Measurements from ENCODE around the gene PDE8A.
A peak's percentile ranks its signal among the peaks of the same experiment; 100 is the strongest.

PDE8A gene, protein sequence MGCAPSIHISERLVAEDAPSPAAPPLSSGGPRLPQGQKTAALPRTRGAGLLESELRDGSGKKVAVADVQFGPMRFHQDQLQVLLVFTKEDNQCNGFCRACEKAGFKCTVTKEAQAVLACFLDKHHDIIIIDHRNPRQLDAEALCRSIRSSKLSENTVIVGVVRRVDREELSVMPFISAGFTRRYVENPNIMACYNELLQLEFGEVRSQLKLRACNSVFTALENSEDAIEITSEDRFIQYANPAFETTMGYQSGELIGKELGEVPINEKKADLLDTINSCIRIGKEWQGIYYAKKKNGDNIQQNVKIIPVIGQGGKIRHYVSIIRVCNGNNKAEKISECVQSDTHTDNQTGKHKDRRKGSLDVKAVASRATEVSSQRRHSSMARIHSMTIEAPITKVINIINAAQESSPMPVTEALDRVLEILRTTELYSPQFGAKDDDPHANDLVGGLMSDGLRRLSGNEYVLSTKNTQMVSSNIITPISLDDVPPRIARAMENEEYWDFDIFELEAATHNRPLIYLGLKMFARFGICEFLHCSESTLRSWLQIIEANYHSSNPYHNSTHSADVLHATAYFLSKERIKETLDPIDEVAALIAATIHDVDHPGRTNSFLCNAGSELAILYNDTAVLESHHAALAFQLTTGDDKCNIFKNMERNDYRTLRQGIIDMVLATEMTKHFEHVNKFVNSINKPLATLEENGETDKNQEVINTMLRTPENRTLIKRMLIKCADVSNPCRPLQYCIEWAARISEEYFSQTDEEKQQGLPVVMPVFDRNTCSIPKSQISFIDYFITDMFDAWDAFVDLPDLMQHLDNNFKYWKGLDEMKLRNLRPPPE

DNA sequence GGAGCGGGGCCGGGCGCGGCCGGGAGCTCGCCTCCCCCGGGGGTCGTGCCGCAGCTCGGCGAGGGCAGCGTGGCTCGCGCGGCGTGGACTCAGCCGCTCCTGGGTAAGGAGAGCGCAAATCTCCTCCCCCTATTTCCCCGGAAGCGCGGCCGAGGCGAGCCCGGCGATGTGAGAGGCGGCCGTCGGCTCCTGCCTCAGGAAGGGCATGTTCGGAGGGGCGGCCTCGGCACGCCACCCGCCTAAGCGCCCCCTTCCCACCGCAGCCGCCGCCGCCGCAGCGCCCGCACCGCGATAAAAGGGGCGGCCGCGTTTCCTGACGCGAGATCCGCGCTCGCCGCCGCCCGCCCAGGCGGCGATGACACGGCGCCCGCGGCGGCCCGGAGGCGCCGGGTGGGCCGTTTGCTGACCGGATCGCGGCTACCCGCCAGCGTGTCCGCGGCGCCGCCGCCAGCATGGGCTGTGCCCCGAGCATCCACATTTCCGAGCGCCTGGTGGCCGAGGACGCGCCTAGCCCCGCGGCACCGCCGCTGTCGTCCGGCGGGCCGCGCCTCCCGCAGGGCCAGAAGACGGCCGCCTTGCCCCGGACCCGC is at the start of gene PDE8A:
Gene PDE8A, plus strand, starts transcription at position 146 of the 590 bp plus-strand sequence. Its CDS starts 307 bp downstream, at position 453.
- peak; percentile 36 for DNase-seq (ENCODE audit: low spot score)

DNA sequence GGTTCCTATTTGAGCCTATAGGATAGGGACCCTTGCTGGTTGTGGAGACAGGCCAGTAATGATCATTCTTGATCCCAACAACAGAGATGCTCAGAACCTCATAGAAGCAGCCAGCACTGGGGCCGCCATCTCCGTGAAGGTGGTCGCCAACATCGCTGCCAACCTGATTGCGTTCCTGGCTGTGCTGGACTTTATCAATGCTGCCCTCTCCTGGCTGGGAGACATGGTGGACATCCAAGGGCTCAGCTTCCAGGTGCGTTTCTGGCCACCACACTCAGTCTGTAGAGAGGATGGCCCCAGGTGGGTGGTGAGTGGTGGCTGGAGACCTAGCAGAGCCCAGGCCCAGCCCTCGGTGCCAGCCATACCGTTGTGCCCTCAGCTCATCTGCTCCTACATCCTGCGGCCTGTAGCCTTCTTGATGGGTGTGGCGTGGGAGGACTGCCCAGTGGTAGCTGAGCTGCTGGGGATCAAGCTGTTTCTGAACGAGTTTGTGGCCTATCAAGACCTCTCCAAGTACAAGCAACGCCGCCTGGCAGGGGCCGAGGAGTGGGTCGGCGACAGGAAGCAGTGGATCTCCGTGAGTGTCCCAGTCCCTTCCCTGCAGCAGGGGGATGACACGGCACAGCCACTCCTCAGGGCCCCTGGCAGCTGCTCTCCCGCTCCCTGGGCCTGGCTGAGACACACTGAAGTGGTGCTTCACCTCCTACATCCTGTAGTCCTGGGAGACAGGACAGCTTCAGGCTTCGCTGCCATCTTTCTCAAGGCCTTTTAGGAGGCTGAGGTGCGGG is 46.5 kb upstream of the PDE8A start:
- no peak for DNase-seq (ENCODE audit: low spot score)

DNA sequence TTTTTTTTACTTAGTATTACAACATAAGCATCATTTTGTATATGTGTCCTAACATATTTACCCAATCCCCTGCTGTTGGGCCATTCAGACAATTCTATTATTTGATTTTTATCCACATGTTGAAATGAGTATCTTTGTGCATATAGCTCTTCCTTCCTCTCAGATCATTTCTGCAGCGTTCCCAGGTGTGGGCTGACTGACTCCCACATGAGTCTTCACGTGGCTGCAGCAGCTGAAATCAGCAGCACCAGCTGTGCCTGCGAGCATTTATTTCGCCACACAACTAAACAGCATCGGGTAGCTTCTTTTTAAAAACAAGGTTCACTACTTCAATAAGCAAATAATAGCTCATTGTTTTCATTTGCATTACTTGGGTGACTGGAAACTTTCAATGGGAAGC is 44.5 kb upstream of the PDE8A start:
- no peak for DNase-seq (ENCODE audit: low spot score)

DNA sequence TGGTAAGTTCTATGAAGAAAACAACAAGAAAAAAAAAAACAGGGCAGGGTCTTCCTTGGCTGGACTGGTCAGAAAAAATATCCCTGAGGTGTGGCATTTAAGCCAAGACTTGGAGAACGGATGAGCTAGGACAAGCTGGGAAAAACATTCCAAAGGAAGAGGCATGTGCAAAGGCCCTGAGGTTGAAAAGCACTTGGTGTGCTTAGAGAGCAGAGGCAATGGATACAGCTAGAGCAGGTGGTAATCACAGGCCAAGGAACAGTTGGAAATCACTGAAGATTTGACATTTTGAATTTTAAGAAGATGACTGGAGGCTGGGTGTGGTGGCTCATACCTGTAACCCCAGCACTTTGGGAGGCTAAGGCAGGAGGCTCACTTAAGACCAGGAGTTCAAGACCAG is 42.9 kb upstream of the PDE8A start:
- DNase-seq (ENCODE audit: low spot score) = no peak

DNA sequence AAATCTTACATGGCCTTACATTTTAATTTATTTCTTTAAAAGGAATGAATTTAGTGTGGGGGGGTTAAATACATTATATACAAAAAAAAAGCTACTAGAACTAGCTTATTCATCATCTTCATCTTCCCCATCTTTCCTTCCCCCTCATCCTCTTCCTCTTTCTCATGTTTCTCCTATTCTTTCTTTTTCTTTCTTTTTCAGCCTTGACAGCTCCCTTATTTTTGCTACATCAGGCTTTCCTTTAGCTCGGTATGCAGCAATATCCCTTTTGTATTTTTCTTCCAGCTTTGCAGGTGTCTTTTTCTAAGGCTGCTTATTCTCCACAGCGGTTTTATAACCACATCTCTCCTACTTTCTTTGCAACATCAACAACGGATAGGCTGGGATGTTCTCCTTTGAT is 41.3 kb upstream of the PDE8A start:
- no peak for DNase-seq (ENCODE audit: low spot score)

DNA sequence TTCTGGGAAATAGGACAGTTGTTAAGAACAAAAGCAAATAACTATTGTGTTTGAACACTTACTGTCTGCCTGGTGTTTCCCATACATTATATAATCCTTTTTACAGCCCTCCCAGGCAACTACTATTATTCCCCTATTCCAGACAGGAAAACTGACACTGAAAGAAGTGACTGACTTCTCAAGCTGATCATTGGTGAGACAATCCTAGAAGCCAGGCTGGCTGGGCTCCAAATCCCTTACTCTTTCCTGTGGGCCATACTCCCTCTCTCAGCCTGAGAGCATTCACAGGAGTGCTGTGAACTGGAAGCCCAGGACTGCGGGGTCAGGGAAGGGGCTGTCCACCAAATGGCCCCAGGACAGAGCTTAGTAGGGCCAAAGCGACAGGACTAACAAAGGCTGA is 39.2 kb upstream of the PDE8A start:
- no peak for DNase-seq (ENCODE audit: low spot score)

DNA sequence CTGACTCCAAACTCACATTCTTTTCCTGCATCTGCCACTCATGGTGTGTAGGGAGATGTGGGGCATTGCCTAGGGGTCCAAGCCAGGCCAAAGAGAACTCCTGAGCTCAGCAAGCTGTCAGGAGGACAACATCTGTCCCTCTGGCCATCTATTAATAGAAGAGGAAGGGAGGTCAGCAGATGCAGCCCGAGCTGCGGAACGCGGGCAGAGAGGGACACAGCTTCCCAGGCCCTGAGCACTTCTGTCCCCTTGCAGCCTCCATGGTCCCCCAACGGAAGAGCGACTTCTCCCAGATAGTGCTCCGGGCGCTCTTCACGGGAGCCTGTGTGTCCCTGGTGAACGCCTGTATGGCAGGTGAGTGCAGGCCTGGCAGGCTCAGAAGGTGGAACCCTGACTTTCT is 37.3 kb upstream of the PDE8A start:
- no peak for DNase-seq (ENCODE audit: low spot score)

DNA sequence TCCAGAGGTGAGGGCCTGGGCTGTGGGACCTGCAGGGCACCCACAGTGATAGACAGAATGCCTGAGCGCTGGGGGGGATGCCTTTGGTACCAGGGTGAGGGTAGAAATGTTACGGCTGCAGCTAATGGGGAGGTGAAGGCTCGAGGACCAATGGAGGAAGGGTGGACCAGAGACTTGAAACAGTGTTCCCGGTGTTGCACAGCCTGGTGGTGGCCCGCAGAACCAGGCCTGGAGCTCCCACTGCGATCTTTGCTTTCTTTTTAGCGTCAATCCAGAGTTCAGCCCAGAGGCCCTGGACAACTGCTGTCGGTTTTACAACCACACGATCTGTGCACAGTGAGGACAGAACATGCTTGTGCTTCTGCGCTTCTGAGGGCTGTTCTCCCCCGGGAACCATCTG is 36.8 kb upstream of the PDE8A start:
- DNase-seq (ENCODE audit: low spot score) = no peak

DNA sequence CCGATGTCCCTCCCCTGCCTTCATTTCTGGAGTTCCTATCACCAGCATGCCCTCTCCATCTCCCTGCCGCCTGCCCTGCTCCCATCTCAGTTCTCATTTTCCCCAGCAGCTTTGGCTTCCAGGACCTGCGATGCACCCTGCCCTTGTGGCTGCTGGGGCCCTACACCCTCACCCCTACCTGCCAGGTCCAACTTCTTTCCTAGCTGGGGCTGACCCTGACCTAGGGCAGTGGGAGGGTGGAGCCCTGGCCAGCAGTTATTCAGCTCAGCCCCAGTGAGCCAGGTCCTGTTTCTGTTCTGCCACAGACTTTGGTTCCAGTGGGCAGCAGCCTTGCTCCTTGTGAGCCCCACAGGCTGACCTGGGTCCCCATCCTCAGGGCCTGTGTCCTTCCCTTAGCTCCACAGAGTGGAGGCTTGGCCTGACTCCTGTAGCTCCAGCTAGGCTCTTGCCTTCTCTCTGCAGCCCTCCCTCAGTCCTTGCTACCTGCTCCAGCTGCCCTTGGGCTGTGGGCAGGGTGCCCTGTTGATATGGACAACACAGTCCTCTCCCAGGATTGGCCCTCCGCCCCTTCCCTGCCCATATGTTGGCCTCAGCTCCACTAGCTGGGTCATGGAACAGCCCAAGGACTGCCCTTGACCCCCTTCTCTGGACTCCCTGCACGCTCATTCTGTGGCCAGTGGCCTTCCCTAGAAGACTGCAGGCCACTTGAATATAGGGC is 34.7 kb upstream of the PDE8A start:
- DNase-seq (ENCODE audit: low spot score) = no peak

DNA sequence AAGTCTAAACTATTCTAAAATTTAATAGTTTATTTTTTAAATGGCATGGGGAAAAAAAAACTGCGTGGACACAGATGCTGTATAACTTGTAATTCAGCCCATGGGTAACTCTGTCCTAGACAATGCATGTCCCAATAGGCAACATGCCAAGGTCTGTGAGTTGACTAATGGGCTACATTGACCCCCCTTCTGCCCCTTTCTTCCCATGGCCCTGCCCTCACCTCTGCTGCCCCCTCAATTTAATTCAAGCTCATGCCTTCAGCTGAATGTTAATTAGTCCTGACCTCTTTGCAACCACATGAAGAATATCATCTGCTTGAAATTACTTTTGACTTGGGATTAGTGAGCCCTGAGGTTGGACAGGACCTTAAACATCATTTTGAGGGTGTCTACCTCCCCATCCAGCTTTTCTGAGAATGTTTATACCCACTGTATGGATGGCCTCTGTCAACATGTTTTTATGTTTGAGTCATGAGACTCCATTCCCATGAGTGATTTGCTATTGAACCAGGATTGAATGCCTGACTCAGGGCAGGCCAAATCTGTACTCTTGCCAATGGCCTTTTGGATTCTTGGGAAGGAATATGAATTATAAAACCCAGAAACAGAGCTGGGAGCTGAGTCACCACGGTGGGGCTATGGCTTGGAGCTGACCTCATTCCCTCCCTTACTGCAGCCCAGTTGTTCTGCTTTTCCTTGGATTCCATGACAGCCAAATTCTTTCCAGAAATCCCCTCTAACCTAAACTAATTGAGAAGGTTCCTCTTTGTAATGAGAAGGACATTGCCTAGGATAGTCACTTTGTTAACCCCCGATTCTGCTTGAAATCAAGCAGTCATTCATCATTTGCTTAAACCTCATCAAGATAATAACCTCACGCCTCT is 33.5 kb upstream of the PDE8A start:
- no peak for DNase-seq (ENCODE audit: low spot score)

DNA sequence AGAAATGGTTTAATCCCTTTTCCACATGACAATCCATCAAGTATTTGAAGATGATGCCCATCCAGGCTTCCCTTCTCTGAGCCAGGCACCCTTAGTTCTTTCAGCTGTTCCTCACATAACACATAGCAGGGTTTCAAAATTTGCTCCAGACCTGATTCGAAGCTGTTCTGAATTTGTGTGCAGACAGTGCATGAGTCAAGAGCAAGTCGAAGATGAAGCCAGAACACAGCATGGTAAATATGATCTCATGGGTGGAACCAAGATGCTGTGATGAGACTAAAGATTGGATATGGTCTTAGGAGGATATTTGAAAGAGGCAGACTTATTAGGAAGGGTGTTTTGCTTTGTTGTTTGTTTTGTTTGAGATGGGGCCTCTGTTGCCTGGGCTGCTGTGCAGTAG is 32.6 kb upstream of the PDE8A start:
- no peak for DNase-seq (ENCODE audit: low spot score)

DNA sequence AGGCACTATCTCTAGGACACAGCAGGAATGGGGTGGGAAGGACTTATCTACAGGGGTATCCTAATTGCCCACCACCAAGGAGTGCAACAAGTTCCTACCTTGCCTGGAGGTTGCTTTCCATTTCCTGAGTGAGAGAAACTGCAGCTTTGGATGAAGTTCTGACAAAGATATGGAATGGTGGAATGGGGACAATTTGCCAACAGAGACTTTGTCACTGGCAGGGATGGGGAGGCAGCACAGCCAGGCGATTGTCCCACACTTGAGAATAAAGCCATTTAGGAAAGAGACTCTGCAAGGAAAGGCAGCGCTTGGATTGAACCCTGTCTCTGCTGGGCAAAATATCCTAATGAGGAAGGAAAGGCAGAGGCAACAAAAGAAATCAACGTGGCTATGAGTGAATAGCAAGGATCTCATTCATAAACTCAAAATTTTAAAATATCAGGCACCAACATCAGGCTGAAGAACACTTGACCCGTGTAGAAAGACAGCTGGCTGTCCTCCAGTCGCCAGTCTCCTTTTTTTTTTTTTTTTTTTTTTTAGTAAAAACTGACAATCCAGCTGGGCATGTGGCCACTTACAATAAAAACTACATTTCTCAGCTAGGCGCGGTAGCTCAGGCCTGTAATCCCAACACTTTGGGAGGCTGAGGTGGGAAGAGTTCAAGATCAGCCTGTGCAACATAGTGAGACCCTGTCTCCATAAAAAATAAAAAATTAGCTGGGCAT is 31.6 kb upstream of the PDE8A start:
- DNase-seq (ENCODE audit: low spot score) = no peak

DNA sequence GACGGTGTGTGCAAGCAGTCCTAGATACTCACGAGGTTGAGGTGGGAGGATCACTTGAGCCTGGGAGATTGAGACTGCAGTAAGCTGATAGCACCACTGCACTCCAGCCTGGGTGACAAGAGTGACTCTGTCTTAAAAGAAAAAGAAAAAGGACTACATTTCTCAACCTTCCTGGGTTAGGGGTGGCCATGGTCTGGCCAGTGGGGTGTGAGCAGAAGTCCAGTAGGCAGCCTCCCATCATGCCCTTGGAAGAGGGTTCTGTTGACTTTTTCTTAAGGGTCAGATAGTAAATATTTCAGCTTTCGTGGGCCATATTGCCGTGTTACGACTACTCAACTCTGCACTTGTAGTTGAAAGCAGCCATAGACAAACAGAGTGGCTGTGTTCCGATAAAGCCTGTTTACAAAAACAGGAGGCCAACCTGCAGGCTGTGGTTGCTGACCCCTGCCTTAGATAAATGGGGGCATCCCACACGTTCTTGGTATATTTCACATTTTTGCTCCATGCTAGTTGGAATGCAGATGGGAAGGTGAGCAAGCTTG is 31.0 kb upstream of the PDE8A start:
- DNase-seq (ENCODE audit: low spot score) = no peak

DNA sequence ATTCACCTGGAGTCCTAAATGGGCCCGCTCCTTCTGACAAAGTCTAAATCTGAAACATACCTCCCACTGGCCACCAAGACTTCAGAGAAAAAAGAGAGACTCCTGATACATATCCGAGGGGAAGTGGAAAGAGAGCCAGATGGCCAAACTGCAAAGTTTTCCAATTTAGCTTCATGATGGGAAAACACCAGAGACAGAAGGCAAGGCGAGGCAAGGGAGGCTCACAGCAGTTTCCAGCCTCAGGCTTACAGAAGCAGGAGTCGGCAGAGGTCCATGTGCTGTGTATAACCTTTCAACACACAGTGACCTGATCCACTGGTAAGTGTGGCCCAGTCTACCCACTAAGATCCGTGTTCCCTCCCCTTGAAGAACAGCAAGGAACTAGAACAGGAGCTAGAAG is 29.9 kb upstream of the PDE8A start:
- DNase-seq (ENCODE audit: low spot score) = no peak

DNA sequence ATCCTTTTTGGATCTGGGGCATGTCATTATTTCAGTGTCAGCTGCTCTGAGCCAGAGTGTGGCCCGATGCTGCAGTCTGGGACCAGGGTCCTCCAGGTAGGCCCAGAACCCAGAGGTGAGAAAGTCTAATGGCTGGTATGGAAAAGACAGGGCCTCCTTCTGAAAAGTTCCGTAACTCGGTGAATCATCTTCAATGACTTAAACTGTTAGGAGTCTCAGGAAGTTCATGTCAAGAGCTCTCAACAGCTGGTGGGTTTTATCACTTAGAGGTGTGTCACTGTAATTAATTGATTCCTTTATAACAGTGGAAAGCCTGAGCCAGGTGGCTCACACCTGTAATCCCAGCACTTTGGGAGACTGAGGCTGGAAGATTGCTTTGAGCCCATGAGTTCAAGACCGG is 28.5 kb upstream of the PDE8A start:
- DNase-seq (ENCODE audit: low spot score) = no peak

DNA sequence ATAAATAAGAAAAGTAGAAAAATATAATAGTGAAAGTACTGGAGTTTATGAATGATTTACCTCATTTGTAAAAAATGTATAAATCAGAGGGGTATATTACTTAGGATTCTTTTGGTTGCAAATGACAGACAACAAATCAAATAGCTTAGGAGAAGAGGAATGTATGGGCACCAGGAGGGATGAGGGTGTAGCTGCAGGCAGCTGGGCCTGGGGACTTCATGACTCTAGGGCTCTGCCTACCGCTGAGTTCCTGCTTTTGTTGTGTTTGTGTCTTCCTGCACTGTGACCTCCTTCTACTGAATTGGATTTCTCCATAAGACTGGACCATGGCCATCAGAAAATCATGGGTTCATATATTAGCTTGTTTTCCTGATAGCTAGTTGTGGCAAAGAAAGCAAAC is 27.9 kb upstream of the PDE8A start:
- DNase-seq (ENCODE audit: low spot score) = no peak

DNA sequence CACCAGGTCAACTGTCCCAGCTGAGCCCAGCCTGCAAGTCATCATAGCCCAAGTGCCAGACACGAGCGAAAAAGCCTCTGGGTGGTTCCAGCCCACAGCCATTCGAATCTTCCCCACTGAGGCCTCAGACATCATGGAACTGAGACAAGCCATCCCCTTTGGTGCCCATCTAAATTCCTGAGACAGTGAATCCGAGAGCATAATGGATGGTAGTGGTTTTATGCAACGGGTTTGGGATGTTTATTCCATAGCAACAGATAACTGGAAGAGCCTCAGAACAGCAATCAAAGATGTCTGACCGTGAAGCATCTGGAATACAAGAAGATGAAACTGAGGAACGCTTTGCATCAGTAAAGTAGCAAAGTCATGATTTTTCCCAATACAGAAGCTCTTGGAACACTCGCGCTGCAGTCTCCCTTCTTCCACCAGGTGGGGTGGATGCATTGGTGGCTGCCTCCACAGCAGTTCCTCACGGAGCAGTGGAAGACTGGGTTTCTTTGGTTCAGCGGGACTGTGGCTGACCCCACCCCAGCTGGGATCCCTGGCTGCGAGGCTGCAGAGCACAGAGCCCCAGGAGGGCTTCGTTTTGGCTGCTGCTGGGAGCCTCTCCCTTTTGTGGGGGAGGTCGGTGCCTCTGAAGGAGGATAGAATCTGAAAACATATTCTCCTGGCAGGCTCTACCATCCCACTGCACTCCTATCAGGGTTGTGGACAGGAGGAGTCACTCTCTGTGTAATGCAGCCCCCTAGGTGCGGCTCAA is 26.4 kb upstream of the PDE8A start:
- DNase-seq (ENCODE audit: low spot score) = peak; percentile 27

DNA sequence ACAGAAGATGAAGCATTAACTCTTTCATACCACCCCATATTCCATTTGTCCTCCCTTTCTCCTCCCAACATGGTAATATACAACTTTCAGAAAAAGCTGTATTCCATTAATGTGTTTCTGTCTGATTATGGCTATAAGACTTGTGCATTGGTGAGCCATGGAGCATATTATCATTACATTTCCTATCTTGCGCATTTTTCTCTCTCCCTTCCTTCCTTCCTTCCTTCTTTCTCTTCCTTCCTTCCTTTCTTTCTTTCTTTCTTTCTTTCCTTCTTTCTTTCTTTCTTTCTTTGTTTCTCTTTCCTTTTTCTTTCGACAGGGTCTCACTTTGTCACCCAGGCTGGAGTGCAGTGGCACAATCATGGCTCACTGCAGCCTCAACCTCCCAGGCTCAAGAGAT is 25.5 kb upstream of the PDE8A start:
- no peak for DNase-seq (ENCODE audit: low spot score)
